Hepatocyte (in vitro differentiated cells): ENCODE results near the gene TMEM244. TPM values are rescaled to one million over a fixed set of nuclear protein-coding genes. Genes with fewer than 3 reads are reported as not detected.

Experiments
- DNase-seq: peaks from one replicate; pipeline ENCODE4 v3.0.0-alpha.2; 2016; ENCODE audit warnings: low spot score
- H2AFZ ChIP-seq: fragments of 200-600 bp; sonication (generic); 2 replicates; pipeline ENCODE4 v1.6.0; 2016; ENCODE audit warnings: antibody characterized with exemption, mild to moderate bottlenecking
- H3K27ac ChIP-seq: fragments of 200-600 bp; sonication (generic); 2 replicates; pipeline ENCODE4 v1.5.1; 2016; ENCODE audit warnings: mild to moderate bottlenecking
- H3K27me3 ChIP-seq: fragments of 200-600 bp; sonication (generic); 2 replicates; pipeline ENCODE4 v1.6.1; 2016
- H3K36me3 ChIP-seq: fragments of 200-600 bp; sonication (generic); replicated peaks from 2 replicates; pipeline ENCODE4 v1.5.1; 2016; ENCODE audit warnings: low read depth; ENCODE audit not compliant: insufficient read depth
- H3K4me1 ChIP-seq: fragments of 200-600 bp; sonication (generic); 2 replicates; pipeline ENCODE4 v1.5.1; 2016; ENCODE audit warnings: mild to moderate bottlenecking, moderate library complexity; ENCODE audit not compliant: insufficient read depth
- H3K4me2 ChIP-seq: fragments of 200-600 bp; sonication (generic); 2 replicates; pipeline ENCODE4 v1.6.0; 2016
- H3K4me3 ChIP-seq: fragments of 200-600 bp; sonication (generic); 2 replicates; pipeline ENCODE4 v1.5.1; 2016; ENCODE audit warnings: mild to moderate bottlenecking
- H3K79me2 ChIP-seq: fragments of 200-600 bp; sonication (generic); 2 replicates; pipeline ENCODE4 v1.6.0; 2017; ENCODE audit warnings: mild to moderate bottlenecking
- H3K9me2 ChIP-seq: fragments of 200-600 bp; sonication (generic); replicated peaks from 2 replicates; pipeline ENCODE4 v1.6.0; 2017; ENCODE audit warnings: mild to moderate bottlenecking; ENCODE audit not compliant: insufficient read depth
- H3K9me3 ChIP-seq: fragments of 200-600 bp; sonication (generic); 2 replicates; pipeline ENCODE4 v1.5.1; 2016; ENCODE audit warnings: low read depth, mild to moderate bottlenecking
- H4K20me1 ChIP-seq: fragments of 200-600 bp; sonication (generic); 2 replicates; pipeline ENCODE4 v1.6.0; 2016; ENCODE audit warnings: mild to moderate bottlenecking; ENCODE audit not compliant: insufficient read depth, poor library complexity, severe bottlenecking
- CTCF ChIP-seq: fragments of 200-600 bp; sonication (generic); IDR thresholded peaks from 2 replicates; pipeline ENCODE4 v1.5.1; 2016; ENCODE audit warnings: antibody characterized with exemption, mild to moderate bottlenecking; ENCODE audit not compliant: poor library complexity
- EZH2 ChIP-seq: fragments of 200-600 bp; sonication (generic); IDR thresholded peaks from 2 replicates; pipeline ENCODE4 v1.6.1; 2016; ENCODE audit warnings: antibody characterized with exemption, mild to moderate bottlenecking, borderline replicate concordance
- EZH2phosphoT487 ChIP-seq: fragments of 200-600 bp; sonication (generic); IDR thresholded peaks from one replicate; pipeline ENCODE4 v1.6.1; 2018; ENCODE audit warnings: antibody characterized with exemption, mild to moderate bottlenecking, low read depth, moderate library complexity; ENCODE audit not compliant: unreplicated experiment, severe bottlenecking
- WGBS: methylation state at CpG from one replicate; pipeline ENCODE4 v1.1.6; 2016; ENCODE audit warnings: low lambda C conversion rate; ENCODE audit errors: missing lambda C conversion rate; 5-methylcytosine and 5-hydroxymethylcytosine counted together
- polyA plus RNA-seq: library from polyadenylated mRNA; unstranded; fragments of >200 nt; fragmentation: Nextera tagmentation; extraction: Ambion mirVana; gene quantifications from 2 replicates; pipeline ENCODE4 v1.2.1, GENCODE V29; 2016
- total RNA-seq: library from RNA; depleted of rRNA; stranded (reverse); fragments of >200 nt; gene quantifications from 2 replicates; pipeline ENCODE4 v1.2.3, GENCODE V29; 2014

Gene TMEM244
- total and polyA plus RNA-seq, 2 experiments from 2014 or later = not detected

GRCh38 chr6:129857838-129858237 lies 3.3 kb downstream of the TMEM244 start:
- H2AFZ ChIP-seq = no peak overlapping the region
- WGBS = 71% methylated on average over 4 of the region's 4 CpGs
- no peaks in the 10 kb centered on the region for H3K79me2 ChIP-seq
- TF ChIP-seq CTCF (no peak), EZH2phosphoT487 (no peak), EZH2 (no peak)
- H3K9me3 ChIP-seq = no peaks in the 10 kb centered on the region
- H3K4me2 ChIP-seq = no peak overlapping the region
- no peaks in the 10 kb centered on the region for H3K9me2 ChIP-seq
- no peak overlapping the region for H3K4me3 ChIP-seq
- H3K36me3 ChIP-seq = no peaks in the 10 kb centered on the region
- H3K27ac ChIP-seq = no peak overlapping the region
- no peaks in the 10 kb centered on the region for H3K27me3 ChIP-seq
- DNase-seq = no peak
- H3K4me1 ChIP-seq = no peaks in the 10 kb centered on the region
- no peaks in the 10 kb centered on the region for H4K20me1 ChIP-seq

DNA sequence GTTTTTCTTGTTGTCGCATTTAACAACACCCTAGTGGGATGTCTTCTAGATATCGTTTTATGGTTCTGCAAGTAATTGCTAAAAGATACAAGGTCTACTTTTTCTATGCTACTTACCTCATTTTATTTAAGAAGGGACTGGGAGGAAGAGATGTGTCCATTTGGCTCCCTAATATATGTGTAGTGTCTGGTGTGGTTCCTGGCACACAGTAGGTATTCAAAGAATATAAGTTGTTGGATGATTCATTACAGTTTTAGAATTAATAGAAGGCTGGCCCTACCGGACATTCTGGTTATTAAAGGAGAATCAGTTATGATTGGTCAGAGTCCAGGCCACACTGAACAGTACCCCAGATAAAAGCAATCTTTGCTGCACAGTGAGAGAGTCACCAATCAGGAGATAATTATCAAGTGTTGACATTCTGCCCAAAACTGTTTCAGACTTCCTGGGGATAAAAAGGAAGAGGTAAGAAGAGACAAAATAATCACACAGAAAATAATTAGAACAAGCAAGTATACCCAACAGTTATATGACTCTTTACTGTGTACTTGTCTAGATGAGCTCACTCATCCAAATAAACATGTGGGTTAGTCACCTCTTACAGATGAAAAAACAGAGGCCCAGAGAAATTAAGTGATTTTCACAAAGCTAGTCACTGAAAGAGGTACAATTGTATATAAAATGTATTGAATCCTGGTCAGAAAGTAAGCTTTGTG lies 7.0 kb downstream of the TMEM244 start:
- TF ChIP-seq CTCF (no peak), EZH2 (no peak), EZH2phosphoT487 (no peak)
- 86% methylated on average over 3 of the region's 3 CpGs for WGBS
- no peak overlapping the region for H3K4me2 ChIP-seq

DNA sequence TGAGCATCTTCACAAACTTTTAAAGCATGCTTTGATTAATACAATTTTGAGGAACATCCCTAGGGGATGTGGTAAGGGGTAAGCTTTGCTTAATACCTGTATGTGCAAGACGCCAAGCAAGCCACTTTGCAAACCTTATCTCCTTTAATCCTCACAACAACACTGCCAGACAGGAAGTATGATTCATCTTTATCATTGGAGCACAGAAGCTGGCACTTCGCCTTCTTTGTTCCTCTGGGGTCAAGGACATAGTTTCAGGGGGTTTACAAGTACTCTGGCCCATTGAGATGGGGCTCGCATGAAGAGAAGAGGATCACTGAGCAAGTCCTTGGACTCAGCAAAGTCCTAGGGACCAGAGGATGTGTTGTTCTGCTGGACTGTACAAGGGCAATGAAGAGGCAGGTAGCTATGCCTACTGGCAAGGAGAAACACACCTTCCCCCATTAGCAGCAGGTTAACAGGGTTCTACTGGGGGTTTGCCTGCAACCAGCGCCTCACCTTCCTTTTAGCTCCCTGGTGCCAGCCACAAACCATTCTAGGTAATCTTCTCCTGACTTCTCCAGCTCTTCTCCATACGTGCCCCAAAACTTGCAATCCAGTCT lies 8.8 kb downstream of the TMEM244 start:
- 70% methylated on average over 5 of the region's 5 CpGs for WGBS
- Histone ChIP-seq H2AFZ (no peak overlapping the region), H3K9me2 (no peaks in the 10 kb centered on the region), H3K27ac (no peak overlapping the region), H3K36me3 (no peaks in the 10 kb centered on the region), H4K20me1 (no peaks in the 10 kb centered on the region), H3K9me3 (no peaks in the 10 kb centered on the region), H3K4me2 (no peak overlapping the region), H3K79me2 (no peaks in the 10 kb centered on the region), H3K27me3 (no peaks in the 10 kb centered on the region), H3K4me1 (no peaks in the 10 kb centered on the region), H3K4me3 (no peak overlapping the region)
- TF ChIP-seq CTCF (no peak), EZH2 (no peak), EZH2phosphoT487 (no peak)
- DNase-seq = no peak

More for the DNA sequence above, 7.0 kb downstream of the TMEM244 start:
- H3K27ac ChIP-seq = no peak overlapping the region
- H3K79me2 ChIP-seq = no peaks in the 10 kb centered on the region
- no peaks in the 10 kb centered on the region for H3K36me3 ChIP-seq
- H3K27me3 ChIP-seq = no peaks in the 10 kb centered on the region
- H3K4me3 ChIP-seq = no peak overlapping the region
- H2AFZ ChIP-seq = no peak overlapping the region
- H4K20me1 ChIP-seq = no peaks in the 10 kb centered on the region
- no peaks in the 10 kb centered on the region for H3K4me1 ChIP-seq
- H3K9me3 ChIP-seq = no peaks in the 10 kb centered on the region
- H3K9me2 ChIP-seq = no peaks in the 10 kb centered on the region
- no peak for DNase-seq
